ENCODE data around the gene TPSAB1. TPM values are rescaled to one million over a fixed set of nuclear protein-coding genes. Genes with fewer than 3 reads are reported as not detected.

Gene TPSAB1
- total and polyA plus RNA-seq, 10 of the 15 experiments (the other 5 are each of a cell fraction or from before 2014, with no cell fraction given) = 0.06 TPM; not detected in 9

- Histone ChIP-seq H3K9me3 (replicated peaks; ENCODE audit: control insufficient read depth, insufficient read depth, low read length) (no peaks in the 10 kb centered on the region), H3K27me3 (replicated peaks in 1 of 2; ENCODE audit: control insufficient read depth in 2 of 2, insufficient read depth in 2 of 2, low read length in 1 of 2) (no peaks in the 10 kb centered on the region; a peak in 1 of 4 replicates), H3K36me3 (ENCODE audit: control insufficient read depth in 2 of 2, insufficient read depth in 2 of 2, low read length in 1 of 2) (no peaks in the 10 kb centered on the region), H3K79me2 (ENCODE audit: control insufficient read depth, insufficient read depth, low read length) (no peaks in the 10 kb centered on the region), H4K20me1 (ENCODE audit: control insufficient read depth, insufficient read depth) (no peaks in the 10 kb centered on the region), H3K4me2 (ENCODE audit: control insufficient read depth, insufficient read depth) (no peak overlapping the region), H3K4me3 (no peak overlapping the region), H3K27ac (ENCODE audit: control insufficient read depth, insufficient read depth) (no peak overlapping the region), H2AFZ (ENCODE audit: control insufficient read depth, low read depth, low read length) (no peak overlapping the region), H3K4me1 (ENCODE audit: control insufficient read depth, insufficient read depth, low read length) (no peaks in the 10 kb centered on the region), H3K9ac (ENCODE audit: control insufficient read depth, insufficient read depth, low read length) (no peak overlapping the region)
- DNase-seq (ENCODE audit: low read depth, low spot score) (no peak), FAIRE-seq (no peak), ATAC-seq (no peak)
- intact Hi-C loops (cut with micrococcal nuclease; ENCODE audit: unreplicated experiment) = no loop called here
- CTCF ChIA-PET = no interaction called here
- SMC1A ChIA-PET (ENCODE audit: uncharacterized antibody, unreplicated experiment) = no interaction called here
- RAD21 ChIA-PET (ENCODE audit: unreplicated experiment) = no interaction called here
- 73% methylated on average over 6 of the region's 14 CpGs for WGBS (ENCODE audit: insufficient coverage, insufficient replicate concordance, low lambda C conversion rate, missing lambda C conversion rate)
- TF ChIP-seq SMC3 (IDR thresholded peaks at IDR 0.05; ENCODE audit: borderline replicate concordance, low read length) (no peak), DPF2 (IDR thresholded peaks at IDR 0.05) (no peak), JUNB (IDR thresholded peaks at IDR 0.05) (no peak), LARP7 (IDR thresholded peaks at IDR 0.05) (no peak), RB1 (IDR thresholded peaks at IDR 0.05; ENCODE audit: borderline replicate concordance) (no peak), IRF5 (IDR thresholded peaks at IDR 0.05; ENCODE audit: borderline replicate concordance) (no peak), FOS (IDR thresholded peaks at IDR 0.05; ENCODE audit: borderline replicate concordance, extremely low read depth, insufficient read length) (no peak), ATF3 (IDR thresholded peaks at IDR 0.05; ENCODE audit: borderline replicate concordance, extremely low read depth, low read depth, low read length) (no peak), SMAD1 (IDR thresholded peaks at IDR 0.05; ENCODE audit: low read depth, partially characterized antibody) (no peak), POLR2AphosphoS5 (IDR thresholded peaks at IDR 0.05; ENCODE audit: low read length) (no peak), SIX5 (IDR thresholded peaks at IDR 0.05; ENCODE audit: low read depth, low read length, severe bottlenecking) (no peak), CHD1 (IDR thresholded peaks at IDR 0.05; ENCODE audit: low read depth, low read length) (no peak), TBL1XR1 (IDR thresholded peaks at IDR 0.05; ENCODE audit: low read depth, low read length) (no peak), CREB1 (IDR thresholded peaks at IDR 0.05; ENCODE audit: low read depth) (no peak)
- TF ChIP-seq, protein P1, sequence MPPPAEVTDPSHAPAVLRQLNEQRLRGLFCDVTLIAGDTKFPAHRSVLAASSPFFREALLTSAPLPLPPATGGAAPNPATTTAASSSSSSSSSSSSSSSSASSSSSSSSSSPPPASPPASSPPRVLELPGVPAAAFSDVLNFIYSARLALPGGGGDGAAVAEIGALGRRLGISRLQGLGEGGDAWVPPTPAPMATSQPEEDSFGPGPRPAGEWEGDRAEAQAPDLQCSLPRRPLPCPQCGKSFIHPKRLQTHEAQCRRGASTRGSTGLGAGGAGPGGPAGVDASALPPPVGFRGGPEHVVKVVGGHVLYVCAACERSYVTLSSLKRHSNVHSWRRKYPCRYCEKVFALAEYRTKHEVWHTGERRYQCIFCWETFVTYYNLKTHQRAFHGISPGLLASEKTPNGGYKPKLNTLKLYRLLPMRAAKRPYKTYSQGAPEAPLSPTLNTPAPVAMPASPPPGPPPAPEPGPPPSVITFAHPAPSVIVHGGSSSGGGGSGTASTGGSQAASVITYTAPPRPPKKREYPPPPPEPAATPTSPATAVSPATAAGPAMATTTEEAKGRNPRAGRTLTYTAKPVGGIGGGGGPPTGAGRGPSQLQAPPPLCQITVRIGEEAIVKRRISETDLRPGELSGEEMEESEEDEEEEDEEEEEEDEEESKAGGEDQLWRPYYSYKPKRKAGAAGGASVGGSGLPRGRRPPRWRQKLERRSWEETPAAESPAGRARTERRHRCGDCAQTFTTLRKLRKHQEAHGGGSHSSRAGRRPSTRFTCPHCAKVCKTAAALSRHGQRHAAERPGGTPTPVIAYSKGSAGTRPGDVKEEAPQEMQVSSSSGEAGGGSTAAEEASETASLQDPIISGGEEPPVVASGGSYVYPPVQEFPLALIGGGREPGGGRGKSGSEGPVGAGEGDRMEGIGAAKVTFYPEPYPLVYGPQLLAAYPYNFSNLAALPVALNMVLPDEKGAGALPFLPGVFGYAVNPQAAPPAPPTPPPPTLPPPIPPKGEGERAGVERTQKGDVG (CRISPR knock-in tag; IDR thresholded peaks at IDR 0.05) = no peak
- in situ Hi-C loops (cut with MboI) = no loop called here
- POLR2A ChIA-PET = no interaction called here
- BruUV-seq (replicated peaks) = no TSS peak
Observed at GRCh38 chr16:1276580-1276878, 36.0 kb downstream of the TPSAB1 start.

Data from GM12878 (cell line).